Raji (cell line): Measurements from ENCODE around the gene FAM209A.
"Not testable (repeated sequence)": the region's sequence is repeated elsewhere in the genome, so short reads cannot be mapped to it uniquely, and the experiment has no call there.

ENCODE experiments used
- POLR2A ChIP-seq: IDR thresholded peaks from 2 replicates; pipeline ENCODE4 v1.6.1; 2011; ENCODE audit warnings: low read depth, low read length, control low read depth; ENCODE audit not compliant: insufficient read depth

FAM209A gene

DNA sequence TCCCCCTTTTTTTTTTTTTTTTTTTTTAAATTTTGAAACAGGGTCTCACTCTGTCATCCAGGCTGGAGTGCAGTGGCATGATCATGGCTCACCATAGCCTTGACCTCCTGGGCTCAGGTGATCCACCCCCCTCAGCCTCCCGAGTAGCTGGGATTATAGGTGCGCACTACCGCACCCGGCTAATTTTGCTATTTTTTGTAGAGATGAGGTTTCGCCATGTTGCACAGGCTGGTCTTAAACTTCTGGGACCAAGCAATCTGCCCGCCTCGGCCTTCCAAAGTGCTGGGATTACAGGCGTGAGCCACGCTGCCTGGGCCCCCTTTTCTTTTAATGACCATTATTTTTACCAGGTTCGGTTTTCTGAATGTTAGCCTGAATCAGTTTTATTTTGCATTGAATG is 5.0 kb upstream of the FAM209A start:
- TF ChIP-seq POLR2A = no peak

DNA sequence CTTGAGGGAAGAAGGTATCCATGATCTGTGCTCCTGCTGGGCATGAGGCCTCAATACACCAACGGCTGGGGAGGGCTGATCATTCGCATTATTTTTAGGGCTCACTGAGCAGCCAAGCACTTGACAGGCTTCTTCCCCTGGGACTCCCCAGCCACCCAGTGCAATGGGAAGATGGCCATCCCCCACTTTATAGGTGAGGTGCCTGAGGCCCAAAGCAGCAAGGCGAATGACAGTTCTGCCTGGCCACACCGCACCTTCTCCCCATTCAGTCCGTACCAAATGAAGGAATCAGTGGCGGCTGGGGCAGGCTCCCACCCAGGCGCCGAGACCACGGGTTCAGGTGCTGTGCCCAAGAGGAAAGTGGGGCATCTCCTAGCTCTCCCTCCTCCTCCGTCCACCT is 4.4 kb upstream of the FAM209A start:
- TF ChIP-seq POLR2A = no peak

DNA sequence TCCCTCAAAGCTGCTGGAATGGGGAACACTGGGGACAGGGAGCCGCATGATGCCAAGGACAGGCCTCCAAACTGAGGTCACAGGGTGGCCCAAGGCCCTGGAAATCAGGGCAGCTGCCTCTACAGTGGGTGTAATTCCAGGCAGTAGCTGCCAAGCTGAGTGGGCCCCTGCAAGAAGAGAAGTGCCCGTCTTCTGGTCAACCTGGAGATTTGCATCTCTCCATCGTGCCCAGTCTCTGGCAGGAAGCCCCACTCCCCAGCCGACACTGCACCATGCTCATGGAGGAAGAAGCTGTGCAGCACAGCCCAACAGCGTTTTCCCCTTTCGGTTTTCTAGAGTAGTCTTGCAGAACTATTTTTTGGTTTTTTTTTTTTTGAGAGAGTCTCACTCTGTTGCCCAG is 2.2 kb upstream of the FAM209A start:
- no peak for TF ChIP-seq POLR2A

DNA sequence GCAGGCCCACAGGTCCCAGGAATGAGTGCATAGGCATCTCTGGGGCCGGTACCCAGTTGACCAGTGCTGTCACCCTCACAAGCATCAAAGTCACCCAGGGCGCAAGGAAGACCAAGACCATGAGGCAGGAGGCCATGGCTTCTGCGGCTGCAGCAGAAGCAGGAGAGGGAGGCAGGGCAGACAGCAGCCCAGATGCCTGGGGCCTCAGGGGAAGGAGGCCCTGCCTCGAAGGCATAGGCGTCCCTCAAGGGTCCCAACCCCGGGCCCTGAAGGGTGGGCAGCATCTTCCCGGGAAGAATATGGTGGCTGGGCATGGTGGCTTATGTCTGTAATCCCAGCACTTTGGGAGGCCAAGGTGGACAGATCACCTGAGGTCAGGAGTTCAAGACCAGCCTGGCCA is 3.0 kb downstream of the FAM209A start:
- no peak for TF ChIP-seq POLR2A

DNA sequence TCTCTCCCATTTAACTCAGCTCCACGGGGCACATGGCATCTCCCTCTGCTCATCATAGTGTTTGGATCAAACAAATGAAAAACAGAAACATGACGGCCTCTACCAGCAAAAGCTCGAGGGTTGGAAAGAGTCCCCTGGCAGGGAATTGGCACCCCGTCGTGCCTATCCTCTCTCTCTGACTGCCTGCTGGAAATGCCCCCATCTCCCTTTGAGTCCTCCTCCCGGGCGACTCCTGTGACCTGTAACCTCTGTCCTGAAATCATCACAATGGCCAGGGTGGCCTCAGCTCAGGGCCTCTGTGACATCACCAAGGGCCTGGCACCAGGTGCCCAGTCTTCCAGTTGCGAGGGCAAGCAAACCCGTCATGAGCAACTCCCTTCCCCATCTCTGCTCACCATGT is 8.4 kb downstream of the FAM209A start, which contains the start of gene FAM209B:
Gene FAM209B, plus strand, starts transcription at position 301 of the 400 bp plus-strand sequence. Its CDS starts 96 bp downstream, at position 397.
- TF ChIP-seq POLR2A = not testable (repeated sequence)

DNA sequence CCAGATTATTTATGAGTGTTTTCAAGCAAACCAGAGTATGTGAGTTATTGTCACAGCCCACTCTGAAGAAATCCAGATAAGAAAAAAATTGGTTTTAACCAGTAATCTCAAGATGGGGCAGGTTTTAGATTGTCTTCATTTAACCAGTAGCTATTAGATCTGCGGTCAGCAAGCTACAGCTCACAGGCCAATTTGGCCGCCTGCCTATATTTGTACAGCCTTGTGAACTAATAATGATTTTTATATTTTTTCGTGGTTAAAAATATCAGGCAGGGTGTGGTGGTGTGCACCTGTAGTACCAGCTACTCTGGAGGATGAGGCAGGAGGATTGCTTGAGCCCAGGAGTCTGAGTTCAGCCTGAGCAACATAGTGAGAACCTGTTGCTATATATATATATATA is 13.5 kb downstream of the FAM209A start:
- TF ChIP-seq POLR2A = no peak

DNA sequence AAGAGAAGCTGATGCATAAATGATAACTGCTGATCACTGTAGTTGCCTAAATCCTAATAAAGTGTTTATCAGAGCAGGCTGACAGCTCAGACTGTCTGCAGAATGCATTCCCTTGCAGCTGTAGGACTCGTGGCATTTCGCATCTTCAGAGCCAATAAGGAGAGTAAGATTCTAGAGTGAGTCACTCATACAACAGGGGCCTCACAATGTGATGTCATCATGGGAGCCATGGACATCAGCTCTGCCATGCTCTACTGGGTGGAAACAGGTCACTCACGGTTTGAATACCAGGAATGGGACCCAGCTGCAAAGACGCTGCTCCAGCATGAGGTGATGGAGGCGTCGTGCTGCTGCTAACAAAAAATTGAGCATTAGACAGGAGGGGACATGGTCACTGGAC is 15.9 kb downstream of the FAM209A start:
- TF ChIP-seq POLR2A = no peak

DNA sequence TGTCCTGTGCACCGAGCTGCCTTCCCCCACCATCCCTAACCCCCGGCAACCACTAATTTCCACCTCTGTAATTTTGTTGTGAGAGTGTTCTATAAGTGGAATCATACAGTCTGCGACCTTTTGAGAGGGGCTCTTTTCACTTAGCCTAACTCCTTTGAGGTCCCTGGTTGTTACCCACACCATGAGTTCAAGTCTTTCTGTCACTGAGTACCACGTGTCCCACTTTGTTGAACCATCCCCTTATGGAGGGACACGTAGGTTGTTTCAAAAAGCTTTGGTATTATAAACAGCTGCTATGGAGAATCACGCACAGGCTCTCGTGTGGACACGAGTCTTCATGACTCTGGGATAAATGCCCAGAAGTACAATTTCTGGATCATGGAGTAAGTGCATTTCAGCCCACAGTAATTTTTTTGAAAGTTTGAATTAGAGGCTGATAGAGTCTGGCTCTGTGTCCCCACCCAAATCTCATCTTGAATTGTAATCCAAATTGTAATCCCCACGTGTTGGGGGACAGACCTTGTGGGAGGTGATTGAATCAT is 18.0 kb downstream of the FAM209A start:
- TF ChIP-seq POLR2A = no peak

DNA sequence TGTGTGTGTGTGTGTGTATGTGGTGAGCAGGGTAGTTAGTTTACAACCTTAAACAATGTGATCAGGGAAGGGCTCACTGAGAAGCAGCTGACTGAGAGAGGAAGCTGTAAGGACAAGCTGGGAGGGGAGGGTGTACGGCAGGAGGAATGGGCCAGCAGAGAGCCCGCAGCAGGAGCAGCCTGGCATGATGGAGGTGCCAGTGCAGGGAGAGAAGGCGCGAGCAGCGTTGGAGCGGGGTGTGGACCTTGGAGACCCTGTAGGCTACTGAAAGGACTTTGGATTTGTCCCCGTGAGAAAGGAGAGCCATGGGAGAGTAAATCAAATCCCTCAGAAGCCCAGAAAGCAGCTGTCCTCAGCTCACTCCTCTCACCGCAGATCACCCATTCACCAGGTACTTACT is 27.0 kb downstream of the FAM209A start:
- no peak for TF ChIP-seq POLR2A

DNA sequence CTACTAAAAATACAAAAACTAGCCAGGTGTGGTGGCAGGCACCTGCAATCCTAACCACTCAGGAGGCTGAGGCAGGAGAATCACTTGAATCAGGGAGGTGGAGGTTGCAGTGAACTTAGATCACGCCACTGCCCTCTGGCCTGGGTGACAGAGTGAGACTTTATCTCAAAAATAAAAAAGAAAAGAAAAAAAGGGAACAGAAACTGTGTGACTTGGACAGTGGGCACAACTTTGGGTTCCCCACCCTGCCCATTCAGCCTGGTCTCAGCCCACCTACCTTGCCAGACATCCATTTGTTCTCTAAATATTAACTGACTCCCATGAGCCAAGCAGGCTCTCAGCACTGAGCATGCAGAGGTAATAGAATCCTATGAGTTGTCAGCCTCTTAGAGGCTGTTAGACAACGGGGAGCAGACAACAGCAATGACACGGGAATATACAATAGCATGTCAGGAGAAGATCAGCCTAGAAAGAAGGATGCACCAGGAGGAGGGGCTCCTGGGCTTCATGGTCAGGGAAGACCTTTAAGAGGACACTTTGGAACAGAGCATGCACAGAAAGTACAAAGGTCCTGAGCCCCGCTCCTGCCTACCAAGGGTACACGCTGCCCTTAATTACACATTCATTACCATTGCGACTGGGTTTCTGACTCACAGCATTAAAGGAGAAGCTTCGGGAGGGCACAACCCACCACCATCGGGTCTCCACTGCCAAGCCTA is 28.5 kb downstream of the FAM209A start:
- no peak for TF ChIP-seq POLR2A

DNA sequence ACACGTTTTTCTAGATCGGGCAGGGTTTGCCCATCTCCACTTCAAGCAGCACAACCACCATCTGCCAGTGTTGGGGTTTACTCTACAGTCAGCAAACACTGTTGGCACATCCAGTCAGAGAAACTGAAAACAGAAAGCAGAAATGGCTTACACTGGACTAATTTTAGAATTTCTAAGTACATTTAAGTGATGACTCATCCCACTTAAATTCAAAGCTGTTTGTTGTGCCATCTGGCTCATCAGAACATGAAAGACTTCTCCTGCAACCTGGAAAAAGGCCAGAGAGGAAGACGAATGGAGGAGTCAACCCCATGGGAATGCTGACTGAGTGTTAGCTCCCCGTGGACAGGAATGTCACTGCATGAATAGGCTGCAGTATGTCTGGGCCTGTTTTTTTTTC is 30.3 kb downstream of the FAM209A start:
- no peak for TF ChIP-seq POLR2A

DNA sequence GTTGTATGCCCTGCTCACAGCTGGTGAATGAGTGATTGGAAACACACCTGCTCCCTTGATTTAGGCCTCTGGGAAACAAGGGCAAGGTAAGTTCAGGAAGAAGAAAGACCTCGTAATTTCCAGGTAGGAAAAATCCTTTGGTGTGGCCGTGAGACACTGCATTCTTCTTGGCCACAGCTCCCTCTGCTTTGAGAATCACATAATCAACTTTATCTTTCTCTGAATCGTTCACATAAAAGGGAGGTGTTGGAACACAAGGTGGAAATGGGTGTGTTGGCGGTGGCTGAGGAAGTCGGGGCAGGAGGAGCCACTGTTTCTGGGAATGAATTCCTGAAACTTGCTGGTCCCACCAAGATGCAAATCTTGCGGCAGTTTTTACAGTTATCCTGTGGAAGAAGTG is 34.4 kb downstream of the FAM209A start:
- TF ChIP-seq POLR2A = no peak

DNA sequence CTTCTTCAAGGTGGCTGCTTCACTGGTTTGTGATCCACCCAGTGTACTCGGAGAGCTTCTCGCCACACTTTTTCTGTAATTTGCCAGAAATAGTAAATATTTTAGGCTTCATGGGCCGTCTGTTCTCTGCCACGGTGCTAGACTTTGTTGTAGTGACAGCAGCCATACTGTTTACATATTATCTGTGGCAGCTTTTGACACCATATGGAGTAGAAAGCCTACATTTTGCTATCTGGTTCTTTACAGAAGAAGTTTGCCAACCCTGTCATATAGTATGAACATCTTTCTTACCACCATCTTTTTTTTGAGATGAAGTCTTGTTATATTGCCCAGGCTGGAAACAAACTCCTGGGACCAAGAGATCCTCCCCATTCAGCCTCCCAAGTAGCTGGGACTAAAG is 41.0 kb downstream of the FAM209A start:
- TF ChIP-seq POLR2A = no peak

DNA sequence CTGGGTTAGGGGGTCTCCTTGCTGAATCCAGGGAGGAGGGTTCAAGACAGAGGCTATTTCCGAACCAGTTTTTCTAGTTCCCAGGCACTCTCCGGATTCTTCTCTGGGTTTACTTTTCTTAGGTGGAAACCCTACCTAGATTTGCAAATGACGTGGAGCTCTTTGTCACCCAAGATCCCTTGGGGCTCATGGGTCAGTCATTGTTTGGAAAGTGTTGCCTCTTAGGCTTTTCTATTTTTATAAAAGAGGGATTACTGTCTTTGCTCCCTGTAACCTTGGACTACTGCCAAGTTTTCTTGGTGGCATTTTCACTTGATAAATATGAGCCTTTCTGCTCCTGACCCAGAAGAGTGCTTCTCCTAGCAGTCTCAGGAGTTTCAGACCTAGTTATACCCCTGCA is 42.1 kb downstream of the FAM209A start:
- TF ChIP-seq POLR2A = no peak

DNA sequence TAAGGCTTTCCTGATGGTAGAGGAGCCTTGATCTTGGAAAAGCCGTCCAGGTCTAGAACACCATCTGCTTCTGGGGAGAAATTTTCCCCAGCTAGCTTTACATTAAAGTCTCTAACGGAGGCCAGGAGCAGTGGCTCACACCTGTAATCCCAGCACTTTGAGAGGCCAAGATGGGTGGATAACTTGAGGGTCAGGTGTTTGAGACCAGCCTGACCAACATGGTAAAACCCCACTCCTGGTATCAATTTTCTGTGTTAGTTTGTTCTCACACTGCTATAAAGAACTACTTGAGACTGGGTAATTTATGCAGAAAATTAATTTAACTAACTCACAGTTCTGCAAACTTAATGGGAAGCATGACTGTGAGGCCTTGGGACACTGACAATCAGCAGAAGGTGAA is 46.3 kb downstream of the FAM209A start:
- TF ChIP-seq POLR2A = no peak

DNA sequence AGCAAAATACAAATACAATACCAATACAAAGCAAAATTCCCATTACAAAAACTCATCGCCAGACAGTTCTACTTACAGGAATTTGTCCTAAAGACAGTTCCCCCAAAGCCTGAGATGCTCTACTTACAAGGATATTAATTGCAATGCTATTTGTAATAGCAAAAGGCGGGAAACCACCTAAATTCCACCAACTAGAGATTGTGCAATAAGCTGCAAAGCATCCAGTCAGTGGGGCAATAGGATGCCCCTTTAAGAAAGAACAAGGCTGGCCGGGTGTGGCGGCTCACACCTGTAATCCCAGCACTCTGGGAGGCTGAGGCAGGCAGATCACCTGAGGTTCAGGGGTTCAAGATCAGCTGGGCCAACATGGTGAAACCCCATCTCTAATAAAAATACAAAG is 47.6 kb downstream of the FAM209A start:
- TF ChIP-seq POLR2A = no peak

DNA sequence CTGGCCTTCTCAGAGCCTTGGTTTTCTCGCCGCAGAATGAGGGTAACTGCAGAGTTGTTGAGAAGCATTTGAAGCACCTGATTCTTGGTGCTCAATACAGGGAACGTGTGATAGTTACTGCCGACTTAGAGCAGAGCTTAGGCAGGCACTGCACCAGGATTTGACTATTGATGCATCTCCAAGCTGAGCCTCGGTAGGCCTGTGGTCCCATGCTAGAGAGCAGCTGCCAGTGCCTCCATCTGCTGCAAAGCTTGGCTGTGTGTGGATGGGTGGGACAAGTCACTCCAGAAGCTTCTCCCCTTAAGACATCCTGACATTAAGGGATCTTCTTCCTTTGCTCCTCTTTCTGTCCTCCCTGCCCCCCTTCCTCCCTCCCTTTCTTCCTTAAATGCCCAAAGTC is 49.4 kb downstream of the FAM209A start:
- no peak for TF ChIP-seq POLR2A

DNA sequence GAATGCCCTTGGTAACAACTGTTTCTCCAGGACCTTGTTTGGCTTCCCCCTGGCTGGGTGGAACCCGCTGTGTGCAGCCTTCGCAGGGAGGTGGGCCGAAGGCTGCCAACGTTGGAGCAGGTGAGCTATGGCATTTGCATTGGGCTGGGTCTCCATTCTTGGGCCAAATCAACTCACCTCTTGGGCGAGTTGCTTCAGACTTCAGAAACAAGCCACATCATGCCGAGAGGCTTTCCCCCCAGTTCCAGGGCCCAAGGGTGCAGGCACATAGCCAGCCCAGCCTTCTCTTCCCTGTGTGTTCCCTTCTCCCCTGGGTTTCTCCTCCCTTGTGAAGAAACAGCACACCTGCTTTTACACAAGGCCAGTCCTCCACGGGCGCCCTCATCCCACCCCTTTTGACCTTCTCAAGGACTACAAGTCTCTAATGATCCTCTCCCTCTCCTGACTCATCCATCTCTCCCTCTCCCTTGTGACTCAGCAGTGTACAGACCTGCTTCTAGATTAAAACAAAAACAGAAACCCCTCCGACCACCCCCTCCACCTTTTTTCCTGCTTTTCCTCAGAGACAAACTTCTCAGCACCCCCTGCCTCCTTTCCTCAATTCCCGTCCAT is 50.1 kb downstream of the FAM209A start:
- TF ChIP-seq POLR2A = no peak
